Ectodermal cell (in vitro differentiated cells): ENCODE measurements around the gene SPRYD4.

Experiments used
- H3K27ac ChIP-seq: 2 replicates; pipeline ENCODE4 v1.7.0; 2013; ENCODE audit warnings: mild to moderate bottlenecking, low read depth, low read length; ENCODE audit not compliant: insufficient read depth, poor library complexity, severe bottlenecking
- H3K27me3 ChIP-seq: 2 replicates; pipeline ENCODE4 v1.7.0; 2013; ENCODE audit warnings: mild to moderate bottlenecking, low read length; ENCODE audit not compliant: insufficient read depth, control insufficient read depth, poor library complexity, severe bottlenecking
- H3K36me3 ChIP-seq: one replicate; pipeline ENCODE4 v1.7.0; 2013; ENCODE audit warnings: low read length; ENCODE audit not compliant: control insufficient read depth, insufficient read depth
- H3K4me1 ChIP-seq: one replicate; pipeline ENCODE4 v1.7.0; 2013; ENCODE audit warnings: low read length; ENCODE audit not compliant: control insufficient read depth, insufficient read depth
- H3K4me3 ChIP-seq: 2 replicates; pipeline ENCODE4 v1.7.0; 2013; ENCODE audit warnings: low read depth, low read length, control low read depth; ENCODE audit not compliant: insufficient read depth
- H3K9me3 ChIP-seq: 2 replicates; pipeline ENCODE4 v1.7.0; 2013; ENCODE audit warnings: mild to moderate bottlenecking, low read length, moderate library complexity; ENCODE audit not compliant: control insufficient read depth
- WGBS, 2 experiments: methylation state at CpG; one replicate each; pipeline ENCODE4 v1.1.7; 2013; ENCODE audit warnings: missing lambda C conversion rate in 2 of 2; 5-methylcytosine and 5-hydroxymethylcytosine counted together

SPRYD4 gene

GRCh38 chr12:56518570-56518969 lies 50.2 kb downstream of the SPRYD4 start:
- peaks cover 10% of the 10 kb centered on the region for H3K4me1 ChIP-seq
- H3K36me3 ChIP-seq: no peaks in the 10 kb centered on the region
- H3K27ac ChIP-seq: no peak overlapping the region
- no peaks in the 10 kb centered on the region for H3K27me3 ChIP-seq
- no peaks in the 10 kb centered on the region for H3K9me3 ChIP-seq
- no peak overlapping the region for H3K4me3 ChIP-seq
- 84 to 87% methylated on average over 2 of the region's 2 CpGs for WGBS, 2 experiments

GRCh38 chr12:56520048-56520447 lies 51.7 kb downstream of the SPRYD4 start:
- no peaks in the 10 kb centered on the region for H3K36me3 ChIP-seq
- H3K9me3 ChIP-seq: no peaks in the 10 kb centered on the region
- no peaks in the 10 kb centered on the region for H3K27me3 ChIP-seq
- WGBS, 2 experiments: 88 to 89% methylated on average over 3 of the region's 3 CpGs
- no peak overlapping the region for H3K4me3 ChIP-seq
- H3K27ac ChIP-seq: no peak overlapping the region
- H3K4me1 ChIP-seq: peaks cover 10% of the 10 kb centered on the region

DNA sequence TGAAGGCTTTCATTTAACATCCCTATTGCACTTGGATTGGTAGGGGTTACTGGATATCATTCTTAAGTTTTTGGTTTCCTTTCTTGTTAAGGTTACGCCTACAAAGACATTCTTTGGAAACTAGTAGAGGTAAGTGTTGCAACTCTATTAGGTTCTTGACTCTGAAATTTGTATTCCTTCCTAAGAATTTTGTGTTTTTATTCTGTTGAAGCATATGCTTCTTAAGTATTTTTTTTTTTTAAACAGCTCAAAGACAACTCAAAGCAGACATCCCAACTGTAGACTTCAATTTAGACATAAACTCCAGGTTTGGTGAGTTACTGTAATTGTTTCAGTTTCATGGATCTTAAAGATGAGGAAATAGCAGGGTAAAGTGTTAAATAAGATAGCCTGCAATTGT lies 52.1 kb downstream of the SPRYD4 start:
- H3K4me1 ChIP-seq: peaks cover 10% of the 10 kb centered on the region
- H3K36me3 ChIP-seq: no peaks in the 10 kb centered on the region
- H3K27ac ChIP-seq: no peak overlapping the region
- 88 to 100% methylated on average over 1 of the region's 1 CpG for WGBS, 2 experiments
- no peaks in the 10 kb centered on the region for H3K9me3 ChIP-seq
- no peaks in the 10 kb centered on the region for H3K27me3 ChIP-seq
- no peak overlapping the region for H3K4me3 ChIP-seq

DNA sequence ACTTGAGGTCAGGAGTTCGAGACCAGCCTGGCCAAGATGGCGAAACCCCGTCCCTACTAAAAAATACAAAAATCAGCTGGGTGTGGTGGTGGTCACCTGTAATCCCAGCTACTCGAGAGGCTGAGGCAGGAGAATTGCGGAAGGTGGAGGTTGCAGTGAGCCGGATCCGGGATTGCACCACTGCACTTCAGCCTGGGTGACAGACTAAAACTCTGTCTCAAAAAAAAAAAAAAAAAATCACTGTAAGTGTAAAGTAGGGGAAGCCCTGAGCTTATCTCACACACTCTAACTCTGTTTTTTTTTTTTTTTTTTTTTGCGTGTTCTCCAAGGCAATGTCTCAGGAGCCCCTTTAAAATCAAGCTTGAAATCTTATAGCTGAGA lies 52.8 kb downstream of the SPRYD4 start:
- Histone ChIP-seq H3K4me3 (no peak overlapping the region), H3K27me3 (no peaks in the 10 kb centered on the region), H3K4me1 (peaks cover 10% of the 10 kb centered on the region), H3K9me3 (no peaks in the 10 kb centered on the region), H3K27ac (no peak overlapping the region), H3K36me3 (no peaks in the 10 kb centered on the region)
- 81 to 89% methylated on average over 7 of the region's 8 CpGs for WGBS, 2 experiments

GRCh38 chr12:56521590-56522371 lies 53.4 kb downstream of the SPRYD4 start, which contains the start of gene RBMS2:
Gene RBMS2 (plus strand): TSS chr12:56521820. CDS start chr12:56522024, 204 bp downstream.
- H3K36me3 ChIP-seq: no peaks in the 10 kb centered on the region
- H3K27ac ChIP-seq: peak within 1 kb of the TSS; percentile 58
- WGBS, 2 experiments: 1 to 3% methylated on average over 13 to 15 of the region's 15 CpGs
- no peaks in the 10 kb centered on the region for H3K9me3 ChIP-seq
- H3K4me1 ChIP-seq: peaks cover 10% of the 10 kb centered on the region
- H3K4me3 ChIP-seq: peak within 1 kb of the TSS; percentile 57
- no peaks in the 10 kb centered on the region for H3K27me3 ChIP-seq

- H3K9me3 ChIP-seq: no peaks in the 10 kb centered on the region
- H3K4me3 ChIP-seq: peak overlapping the region; percentile 57
- peaks cover 10% of the 10 kb centered on the region for H3K4me1 ChIP-seq
- H3K27ac ChIP-seq: peak overlapping the region; percentile 58
- H3K36me3 ChIP-seq: no peaks in the 10 kb centered on the region
- 33 to 34% methylated on average over 4 of the region's 4 CpGs for WGBS, 2 experiments
- no peaks in the 10 kb centered on the region for H3K27me3 ChIP-seq
Measured at GRCh38 chr12:56522411-56523193, 54.2 kb downstream of the SPRYD4 start.

DNA sequence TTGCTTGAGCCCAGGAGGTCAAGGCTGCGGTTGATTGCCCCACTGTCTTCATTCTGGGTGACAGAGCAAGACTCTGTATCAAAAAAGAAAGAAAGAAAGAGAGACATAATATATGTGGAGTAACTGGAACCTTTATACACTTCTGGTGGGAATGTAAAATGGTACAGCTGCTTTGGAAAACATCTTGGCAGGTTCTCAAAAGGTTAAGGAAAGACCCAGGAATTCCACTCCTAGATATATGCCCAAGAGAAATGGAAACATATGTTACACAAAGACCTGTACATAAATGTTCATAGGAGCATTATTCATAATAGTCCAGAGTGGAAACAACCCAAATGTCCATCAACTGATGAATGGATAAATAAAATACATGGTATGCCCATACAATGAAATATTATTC lies 60.5 kb downstream of the SPRYD4 start:
- no peak overlapping the region for H3K4me3 ChIP-seq
- no peaks in the 10 kb centered on the region for H3K4me1 ChIP-seq
- WGBS, 2 experiments: 88 to 95% methylated on average over 1 of the region's 1 CpG
- no peaks in the 10 kb centered on the region for H3K36me3 ChIP-seq
- H3K27ac ChIP-seq: no peak overlapping the region
- H3K27me3 ChIP-seq: no peaks in the 10 kb centered on the region
- no peaks in the 10 kb centered on the region for H3K9me3 ChIP-seq
